ENCODE results near the gene CAPN13.

Gene CAPN13

DNA sequence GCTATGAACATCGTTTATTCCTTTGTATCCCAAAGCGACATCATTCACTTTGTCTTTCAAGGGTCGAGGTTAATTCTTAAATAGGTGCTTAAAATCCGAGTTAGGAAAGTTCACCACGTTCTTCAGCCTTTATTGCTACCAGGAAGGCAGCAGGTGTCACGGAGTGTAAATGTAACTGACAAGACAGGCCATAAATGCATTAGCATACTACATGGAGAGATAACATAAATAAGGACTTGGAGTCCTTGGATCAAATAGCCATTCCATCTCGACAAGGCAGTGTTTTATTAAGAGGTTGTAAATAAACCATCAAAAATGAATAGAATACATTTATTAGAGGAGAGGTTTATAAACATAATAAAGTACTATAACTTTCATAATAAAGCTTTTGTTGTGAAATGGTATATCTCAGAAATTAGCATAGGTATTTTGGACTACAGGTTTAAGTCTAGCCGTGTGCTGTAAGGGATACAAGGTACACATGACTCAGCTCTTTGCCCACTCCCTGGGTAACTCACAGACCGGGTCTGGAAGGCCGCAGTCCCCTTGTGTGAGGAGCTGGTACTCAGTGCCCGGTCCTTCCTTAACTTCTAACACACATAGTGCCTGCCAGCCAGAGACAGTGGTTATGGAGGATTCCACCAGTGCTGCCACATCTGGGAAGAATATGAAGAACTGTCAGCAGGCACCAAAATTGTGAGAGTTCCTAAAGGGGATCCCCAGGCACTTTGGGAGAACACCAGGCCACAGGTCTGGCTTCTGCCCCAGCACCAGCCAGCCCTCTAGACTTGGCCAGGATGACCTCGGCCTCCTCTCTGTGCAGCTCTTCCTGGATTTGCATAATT, 29.4 kb downstream of the CAPN13 start:
- Histone ChIP-seq H3K4me2 (ENCODE audit: low read depth, low read length, poor library complexity, severe bottlenecking) (no peak overlapping the region), H3K9ac (ENCODE audit: low read depth, low read length, poor library complexity, severe bottlenecking) (no peak overlapping the region)

DNA sequence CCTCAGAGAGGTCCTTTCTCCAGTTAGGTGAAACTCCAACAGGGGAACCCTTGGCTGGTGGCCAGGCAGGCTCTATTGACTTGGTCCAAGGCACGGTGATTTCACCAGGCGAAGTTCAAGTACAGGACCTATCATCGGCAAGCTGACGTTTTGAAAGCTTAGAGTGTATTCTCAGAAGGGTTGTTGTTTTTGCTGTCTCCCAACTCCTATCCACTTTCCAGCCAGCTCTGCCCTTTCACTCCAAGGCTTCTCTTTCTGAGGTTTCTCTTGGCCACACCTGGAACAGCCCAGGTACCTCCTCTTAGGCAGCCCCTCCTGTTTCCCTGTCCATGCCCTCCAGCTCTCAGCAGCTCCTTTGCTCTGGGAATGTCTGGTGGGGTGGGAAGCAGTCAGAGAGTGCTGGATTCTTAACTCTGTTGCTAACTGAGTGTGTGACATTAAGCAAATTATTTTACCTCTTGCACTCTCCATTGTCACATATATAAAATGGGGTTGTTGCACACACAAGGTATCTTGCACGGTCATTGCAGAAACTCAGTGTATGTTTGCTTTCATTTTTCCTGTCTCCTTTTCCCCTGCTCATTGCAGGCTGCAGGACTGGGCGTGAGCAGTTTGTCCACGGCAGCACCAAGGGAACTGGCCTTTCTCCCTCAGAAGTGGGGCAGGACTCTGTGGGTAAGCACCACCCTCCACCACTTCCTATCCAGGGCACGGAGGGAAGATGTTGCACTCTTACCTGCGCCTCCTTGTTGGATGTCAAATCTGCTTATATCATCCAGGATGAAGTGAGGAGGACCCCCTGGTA, 30.2 kb downstream of the CAPN13 start:
- no peak for TF ChIP-seq EZH2phosphoT487 (IDR thresholded peaks at IDR 0.05; ENCODE audit: borderline replicate concordance)
- TF ChIP-seq, protein P1, sequence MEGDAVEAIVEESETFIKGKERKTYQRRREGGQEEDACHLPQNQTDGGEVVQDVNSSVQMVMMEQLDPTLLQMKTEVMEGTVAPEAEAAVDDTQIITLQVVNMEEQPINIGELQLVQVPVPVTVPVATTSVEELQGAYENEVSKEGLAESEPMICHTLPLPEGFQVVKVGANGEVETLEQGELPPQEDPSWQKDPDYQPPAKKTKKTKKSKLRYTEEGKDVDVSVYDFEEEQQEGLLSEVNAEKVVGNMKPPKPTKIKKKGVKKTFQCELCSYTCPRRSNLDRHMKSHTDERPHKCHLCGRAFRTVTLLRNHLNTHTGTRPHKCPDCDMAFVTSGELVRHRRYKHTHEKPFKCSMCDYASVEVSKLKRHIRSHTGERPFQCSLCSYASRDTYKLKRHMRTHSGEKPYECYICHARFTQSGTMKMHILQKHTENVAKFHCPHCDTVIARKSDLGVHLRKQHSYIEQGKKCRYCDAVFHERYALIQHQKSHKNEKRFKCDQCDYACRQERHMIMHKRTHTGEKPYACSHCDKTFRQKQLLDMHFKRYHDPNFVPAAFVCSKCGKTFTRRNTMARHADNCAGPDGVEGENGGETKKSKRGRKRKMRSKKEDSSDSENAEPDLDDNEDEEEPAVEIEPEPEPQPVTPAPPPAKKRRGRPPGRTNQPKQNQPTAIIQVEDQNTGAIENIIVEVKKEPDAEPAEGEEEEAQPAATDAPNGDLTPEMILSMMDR (conservative IDR thresholded peaks at IDR 0.05; ENCODE audit: low read length) = no peak
- no peak overlapping the region for H3K4me3 ChIP-seq (ENCODE audit: low read length, poor library complexity, severe bottlenecking)
- H4K20me1 ChIP-seq (ENCODE audit: insufficient read depth, low read length, poor library complexity, severe bottlenecking) = no peaks in the 10 kb centered on the region
- no peaks in the 10 kb centered on the region for H3K4me1 ChIP-seq (ENCODE audit: insufficient read depth, low read length, poor library complexity, severe bottlenecking)
- H2AFZ ChIP-seq (ENCODE audit: low read length) = no peak overlapping the region
- no peaks in the 10 kb centered on the region for H3K9me2 ChIP-seq (replicated peaks; ENCODE audit: low read depth, low read length)
- no peak overlapping the region for H3K4me2 ChIP-seq (ENCODE audit: low read depth, low read length, poor library complexity, severe bottlenecking)
- no peaks in the 10 kb centered on the region for H3K36me3 ChIP-seq (ENCODE audit: insufficient read depth, low read length)
- H3K9ac ChIP-seq (ENCODE audit: low read depth, low read length, poor library complexity, severe bottlenecking) = no peak overlapping the region
- no peaks in the 10 kb centered on the region for H3K27me3 ChIP-seq (ENCODE audit: insufficient read depth, low read length, poor library complexity, severe bottlenecking)
- no peaks in the 10 kb centered on the region for H3K79me2 ChIP-seq (ENCODE audit: insufficient read depth, low read length)
- no peaks in the 10 kb centered on the region for H3K9me3 ChIP-seq (ENCODE audit: insufficient read depth, low read depth, low read length)
- H3F3A ChIP-seq (ENCODE audit: low read depth) = no peaks in the 10 kb centered on the region

More for the DNA sequence above, 29.4 kb downstream of the CAPN13 start:
- no peak for TF ChIP-seq EZH2phosphoT487 (IDR thresholded peaks at IDR 0.05; ENCODE audit: borderline replicate concordance)
- TF ChIP-seq, protein P1 (conservative IDR thresholded peaks at IDR 0.05; ENCODE audit: low read length) = no peak
- Histone ChIP-seq H2AFZ (ENCODE audit: low read length) (no peak overlapping the region), H3K36me3 (ENCODE audit: insufficient read depth, low read length) (no peaks in the 10 kb centered on the region), H3K9me2 (replicated peaks; ENCODE audit: low read depth, low read length) (no peaks in the 10 kb centered on the region), H3K4me1 (ENCODE audit: insufficient read depth, low read length, poor library complexity, severe bottlenecking) (no peaks in the 10 kb centered on the region), H3F3A (ENCODE audit: low read depth) (no peaks in the 10 kb centered on the region), H4K20me1 (ENCODE audit: insufficient read depth, low read length, poor library complexity, severe bottlenecking) (no peaks in the 10 kb centered on the region), H3K4me3 (ENCODE audit: low read length, poor library complexity, severe bottlenecking) (no peak overlapping the region), H3K9me3 (ENCODE audit: insufficient read depth, low read depth, low read length) (no peaks in the 10 kb centered on the region), H3K27me3 (ENCODE audit: insufficient read depth, low read length, poor library complexity, severe bottlenecking) (no peaks in the 10 kb centered on the region), H3K79me2 (ENCODE audit: insufficient read depth, low read length) (no peaks in the 10 kb centered on the region)

DNA sequence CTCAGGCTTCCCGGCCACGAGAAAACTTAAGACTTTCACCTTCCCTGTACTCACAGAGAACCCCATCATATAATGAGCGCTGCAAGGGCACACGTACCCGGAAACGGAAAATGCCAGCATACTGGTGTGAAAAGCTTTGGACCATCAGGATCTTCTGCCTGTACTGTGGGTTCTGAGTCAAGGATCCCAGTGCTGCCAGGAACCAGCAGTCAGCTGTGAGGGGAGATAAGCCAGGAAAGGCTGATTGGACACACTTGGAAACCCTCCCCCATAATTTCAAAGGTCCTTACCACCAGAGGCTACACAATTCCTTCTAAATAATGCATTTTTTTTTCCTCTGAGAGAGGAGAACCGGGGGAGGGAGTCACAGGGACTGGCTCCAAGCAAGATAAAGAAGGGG, 31.4 kb downstream of the CAPN13 start:
- H3F3A ChIP-seq (ENCODE audit: low read depth) = no peaks in the 10 kb centered on the region
- TF ChIP-seq EZH2phosphoT487 (IDR thresholded peaks at IDR 0.05; ENCODE audit: borderline replicate concordance) = no peak
- TF ChIP-seq, protein P1 (conservative IDR thresholded peaks at IDR 0.05; ENCODE audit: low read length) = no peak
- H3K27me3 ChIP-seq (ENCODE audit: insufficient read depth, low read length, poor library complexity, severe bottlenecking) = no peaks in the 10 kb centered on the region
- H3K79me2 ChIP-seq (ENCODE audit: insufficient read depth, low read length) = no peaks in the 10 kb centered on the region
- H3K4me1 ChIP-seq (ENCODE audit: insufficient read depth, low read length, poor library complexity, severe bottlenecking) = no peaks in the 10 kb centered on the region
- peak overlapping the region; percentile 0 for H3K4me3 ChIP-seq (ENCODE audit: low read length, poor library complexity, severe bottlenecking)
- H3K9me2 ChIP-seq (replicated peaks; ENCODE audit: low read depth, low read length) = no peaks in the 10 kb centered on the region
- peak overlapping the region; percentile 4; the same call in 1 of the 2 replicates for H2AFZ ChIP-seq (ENCODE audit: low read length)
- no peaks in the 10 kb centered on the region for H3K36me3 ChIP-seq (ENCODE audit: insufficient read depth, low read length)
- no peak overlapping the region for H3K9ac ChIP-seq (ENCODE audit: low read depth, low read length, poor library complexity, severe bottlenecking)
- H3K9me3 ChIP-seq (ENCODE audit: insufficient read depth, low read depth, low read length) = no peaks in the 10 kb centered on the region
- peak overlapping the region; percentile 13 for H3K4me2 ChIP-seq (ENCODE audit: low read depth, low read length, poor library complexity, severe bottlenecking)
- H4K20me1 ChIP-seq (ENCODE audit: insufficient read depth, low read length, poor library complexity, severe bottlenecking) = no peaks in the 10 kb centered on the region
